Endothelial cell of umbilical vein (primary cell): ENCODE measurements around the gene BCL2L13. TPM values are rescaled to one million over a fixed set of nuclear protein-coding genes. Genes with fewer than 3 reads are reported as not detected.

Experiments used
- BruUV-seq: library from RNA; stranded (reverse); fragments of 400-500 nt; replicated peaks from 2 replicates; lab custom pipeline; 2021; lab: Mats Ljungman, UMichigan
- CTCF ChIA-PET: fragments of 300-600, 350-600 bp; sonication (Branson Sonifier 250); formaldehyde crosslinking; loops from one replicate; lab custom pipeline; 2021; ENCODE audit warnings: antibody characterized with exemption, inconsistent platforms; lab: Charles Lee
- POLR2A ChIA-PET: fragments of 300-600, 350-600 bp; sonication (Branson Sonifier 250); formaldehyde crosslinking; loops from one replicate; lab custom pipeline; 2021; ENCODE audit warnings: antibody characterized with exemption, inconsistent platforms; lab: Charles Lee
- DNase-seq: peaks from one replicate; pipeline ENCODE4 v3.0.0-alpha.2; 2011; ENCODE audit warnings: low read depth, low spot score
- FAIRE-seq: peaks from 2 replicates; lab custom pipeline; 2011; peaks lifted over from hg19 to GRCh38; lab: Jason Lieb, UNC
- H2AFZ ChIP-seq: 2 replicates; pipeline ENCODE4 v1.6.0; 2012; ENCODE audit warnings: low read depth, low read length, control low read depth, inconsistent platforms
- H3K27ac ChIP-seq: 2 replicates; pipeline ENCODE4 v1.5.1; 2011; ENCODE audit warnings: low read depth, mild to moderate bottlenecking, control low read depth, low read length, moderate library complexity; ENCODE audit not compliant: insufficient read depth
- H3K27me3 ChIP-seq, 2 experiments: 2 replicates each; pipeline versions ENCODE4 v1.6.0 to v1.6.1; 2011; ENCODE audit warnings: low read length in 2 of 2, mixed read lengths in 1 of 2; ENCODE audit not compliant: control insufficient read depth in 2 of 2, insufficient read depth in 2 of 2
- H3K36me3 ChIP-seq, 2 experiments: 2 replicates in 1 of 2; 3 replicates in 1 of 2; pipeline ENCODE4 v1.5.1; 2011; ENCODE audit warnings: low read length in 2 of 2, mild to moderate bottlenecking in 1 of 2, moderate library complexity in 1 of 2; ENCODE audit not compliant: control insufficient read depth in 2 of 2, insufficient read depth in 2 of 2; ENCODE audit errors: extremely low read depth in 1 of 2
- H3K4me1 ChIP-seq: 3 replicates; pipeline ENCODE4 v1.5.1; 2011; ENCODE audit warnings: mild to moderate bottlenecking, low read length; ENCODE audit not compliant: control insufficient read depth, insufficient read depth; ENCODE audit errors: extremely low read depth
- H3K4me2 ChIP-seq: 2 replicates; pipeline ENCODE4 v1.6.1; 2011; ENCODE audit warnings: low read length, control low read depth, mixed read lengths; ENCODE audit not compliant: insufficient read depth
- H3K4me3 ChIP-seq, 3 experiments: fragments of 200-600 bp in 1 of 3; sonication (generic), shearing (Covaris generic) in 1 of 3; replicated peaks in 1 of 3; 2 replicates each; pipeline ENCODE4 v1.5.1; 2011 to 2016; ENCODE audit warnings: control low read depth in 3 of 3, low read length in 3 of 3, mild to moderate bottlenecking in 2 of 3, inconsistent platforms in 1 of 3, low read depth in 1 of 3, moderate library complexity in 1 of 3; ENCODE audit not compliant: insufficient read depth in 1 of 3
- H3K79me2 ChIP-seq: 2 replicates; pipeline ENCODE4 v1.6.0; 2012; ENCODE audit warnings: low read length, inconsistent platforms; ENCODE audit not compliant: control insufficient read depth, insufficient read depth
- H3K9ac ChIP-seq: replicated peaks from 2 replicates; pipeline ENCODE3; 2011; ENCODE audit warnings: low read length, control low read depth; ENCODE audit not compliant: insufficient read depth; ENCODE audit errors: extremely low read depth
- H3K9me1 ChIP-seq: replicated peaks from 3 replicates; pipeline ENCODE4 v1.6.0; 2011; ENCODE audit warnings: mild to moderate bottlenecking, low read length; ENCODE audit not compliant: control insufficient read depth, insufficient read depth; ENCODE audit errors: extremely low read depth
- H3K9me3 ChIP-seq: replicated peaks from 2 replicates; pipeline ENCODE4 v1.5.1; 2012; ENCODE audit warnings: low read length, inconsistent platforms; ENCODE audit not compliant: control insufficient read depth, insufficient read depth
- H4K20me1 ChIP-seq: replicated peaks from 2 replicates; pipeline ENCODE3; 2011; ENCODE audit warnings: mild to moderate bottlenecking, low read length; ENCODE audit not compliant: control insufficient read depth, insufficient read depth; ENCODE audit errors: extremely low read depth
- CTCF ChIP-seq, 2 donors: IDR thresholded peaks; 1 replicate in 1 of 2; 2 replicates in 1 of 2; pipeline ENCODE4 v1.5.1; 2011; ENCODE audit warnings: low read length in 2 of 2, mild to moderate bottlenecking in 2 of 2, moderate library complexity in 2 of 2, control low read depth in 1 of 2, inconsistent platforms in 1 of 2, low read depth in 1 of 2; ENCODE audit not compliant: insufficient read depth in 1 of 2; ENCODE audit errors: extremely low read depth in 1 of 2
- EZH2 ChIP-seq: IDR thresholded peaks from 2 replicates; pipeline ENCODE4 v1.6.1; 2012; ENCODE audit warnings: borderline replicate concordance, low read depth, mild to moderate bottlenecking, moderate library complexity, low read length, inconsistent platforms; ENCODE audit not compliant: severe bottlenecking
- FOS ChIP-seq: IDR thresholded peaks from 2 replicates; pipeline ENCODE4 v1.6.1; 2011; ENCODE audit warnings: mild to moderate bottlenecking, low read length, moderate library complexity, borderline replicate concordance; ENCODE audit not compliant: insufficient read depth
- GATA2 ChIP-seq: IDR thresholded peaks from 2 replicates; pipeline ENCODE4 v1.7.0; 2011; ENCODE audit warnings: low read depth, mild to moderate bottlenecking, moderate library complexity, mixed read lengths, low read length; ENCODE audit not compliant: insufficient read length, insufficient read depth
- JUN ChIP-seq: IDR thresholded peaks from 2 replicates; pipeline ENCODE4 v1.6.1; 2011; ENCODE audit warnings: borderline replicate concordance, low read depth; ENCODE audit not compliant: insufficient read length, insufficient read depth
- MAX ChIP-seq: IDR thresholded peaks from 2 replicates; pipeline ENCODE4 v1.6.1; 2011; ENCODE audit not compliant: insufficient read depth, insufficient read length
- MYC ChIP-seq: IDR thresholded peaks from one replicate; pipeline ENCODE4 v1.6.1; 2011; ENCODE audit warnings: mild to moderate bottlenecking, low read depth, low read length
- POLR2A ChIP-seq: IDR thresholded peaks from 2 replicates; pipeline ENCODE4 v1.6.1; 2012; ENCODE audit warnings: low read depth, mild to moderate bottlenecking, control low read depth, low read length
- POLR2AphosphoS5 ChIP-seq: IDR thresholded peaks from 2 replicates; pipeline ENCODE4 v1.6.1; 2012; ENCODE audit warnings: low read depth, mild to moderate bottlenecking, control low read depth, low read length, moderate library complexity; ENCODE audit not compliant: insufficient read depth
- dilution Hi-C: fragments of 300-500 bp; cut with MboI; formaldehyde crosslinking; loops from one replicate; pipeline ENCODE4 v1.15.0; 2019; ENCODE audit warnings: low sequenced_read_pairs; ENCODE audit not compliant: extremely low pct_ligation_motif_present
- intact Hi-C: fragments of 100-400 bp; cut with micrococcal nuclease; formaldehyde crosslinking; loops from one replicate; pipeline ENCODE4 v1.10.0; 2022
- polyA plus RNA-seq, 4 experiments: library from polyadenylated mRNA; depleted of rRNA in 3 of 4; stranded (reverse) in 3 of 4; unstranded in 1 of 4; fragments of >200 nt; gene quantifications; 2 replicates each; pipeline versions ENCODE4 v1.2.1 to v1.2.3, GENCODE V29; 2011 to 2012; ENCODE audit warnings: missing spikeins in 1 of 4
- total RNA-seq: library from RNA; stranded (reverse); gene quantifications from 2 replicates; pipeline ENCODE4 v1.2.3, GENCODE V29; 2021

Gene BCL2L13
- total and polyA plus RNA-seq, 2 donors (not counting 3 experiments of a cell fraction or from before 2014, with no cell fraction given) = 28.1 to 36.2 TPM

GRCh38 chr22:17753401-17753989, 114.9 kb downstream of the BCL2L13 start:
- Histone ChIP-seq H4K20me1 (no peaks in the 10 kb centered on the region), H2AFZ (no peak overlapping the region), H3K27me3 (no peaks in the 10 kb centered on the region), H3K36me3 (no peaks in the 10 kb centered on the region), H3K27ac (no peak overlapping the region), H3K4me2 (no peak overlapping the region), H3K79me2 (peaks cover 11% of the 10 kb centered on the region), H3K9me3 (no peaks in the 10 kb centered on the region), H3K4me3 (no peak overlapping the region), H3K9me1 (no peaks in the 10 kb centered on the region), H3K4me1 (no peaks in the 10 kb centered on the region), H3K9ac (no peak overlapping the region)
- dilution Hi-C loops = no loop called here
- no TSS peak for BruUV-seq
- no peak for DNase-seq
- no peak for FAIRE-seq
- TF ChIP-seq POLR2A = no peak
- TF ChIP-seq MYC = no peak
- no peak for TF ChIP-seq POLR2AphosphoS5
- TF ChIP-seq FOS = no peak
- TF ChIP-seq EZH2 = no peak
- no peak for TF ChIP-seq JUN
- no peak for TF ChIP-seq GATA2
- TF ChIP-seq CTCF (IDR thresholded peaks at IDR 0.05; ENCODE audit: extremely low read depth in 1 of 2, insufficient read depth in 1 of 2, low read depth in 1 of 2, low read length in 2 of 2) = no peak
- no peak for TF ChIP-seq MAX
- ChIA-PET CTCF (interaction anchor here (1.1 to 1.4 kb wide), 4 partner anchors 11 to 322 kb away, joined by 4 to 6 read pairs (median 4); no protein-coding TSS in a partner anchor), POLR2A (no interaction called here)
- intact Hi-C loops = no loop called here
